NCI-H1694 (cell line): ENCODE measurements around the gene ZPR1.
A peak's percentile ranks its signal among the peaks of the same experiment; 100 is the strongest.

Experiments used
- DNase-seq: peaks from one replicate; lab custom pipeline; 2025; lab: John Stamatoyannopoulos, UW

Gene ZPR1

DNA sequence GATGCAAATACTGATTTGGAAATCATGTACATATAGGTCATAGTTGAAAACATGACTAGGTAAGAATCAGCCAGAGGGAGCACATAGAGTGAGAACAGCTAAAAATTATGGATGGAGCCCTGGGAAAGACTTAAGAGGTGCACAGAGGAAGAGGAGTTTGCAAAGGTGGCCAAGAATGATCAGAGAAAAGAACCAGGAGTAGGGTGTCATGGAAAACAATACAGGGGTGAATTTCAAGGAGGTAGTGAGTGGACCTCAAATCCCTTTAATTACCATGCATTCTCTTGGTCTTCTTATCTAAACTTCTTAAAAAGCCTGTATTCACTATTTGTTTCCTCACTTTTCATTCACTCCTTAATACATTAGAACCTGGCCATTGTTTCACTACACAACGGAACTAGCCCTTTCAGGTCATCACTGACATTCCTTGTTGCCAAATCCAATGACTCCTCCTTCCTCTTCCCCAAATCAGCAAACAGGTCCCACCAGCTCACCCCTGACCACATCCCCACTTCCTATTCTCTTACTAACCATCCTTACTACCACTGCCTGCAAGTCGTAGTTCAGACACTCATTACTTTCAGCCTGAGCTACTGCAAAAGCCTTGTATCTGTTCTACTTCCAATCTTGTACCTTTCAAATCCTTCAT lies 37.6 kb downstream of the ZPR1 start:
- DNase-seq = no peak

- DNase-seq = no peak
Measured at GRCh38 chr11:116742104-116742503, 45.7 kb downstream of the ZPR1 start.

DNA sequence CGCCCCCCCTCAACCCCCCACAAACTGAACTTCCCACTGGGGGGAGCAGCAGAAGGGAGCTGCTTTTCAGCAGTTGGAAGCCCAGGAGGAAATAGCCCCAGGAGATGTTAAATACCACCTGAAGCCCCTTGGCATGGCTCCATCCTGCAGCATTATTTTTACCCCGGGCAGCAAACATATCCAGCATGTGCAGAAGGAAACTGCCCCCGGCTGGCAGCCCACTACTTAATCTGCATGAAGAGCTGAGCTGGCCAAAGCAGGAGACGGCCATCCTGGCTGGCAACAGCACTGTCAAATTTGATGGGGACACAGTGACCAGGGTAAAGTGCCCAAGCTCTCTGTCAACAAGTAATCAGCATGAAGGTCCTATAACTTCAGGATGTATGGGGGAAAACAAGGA lies 47.1 kb downstream of the ZPR1 start:
- no peak for DNase-seq

DNA sequence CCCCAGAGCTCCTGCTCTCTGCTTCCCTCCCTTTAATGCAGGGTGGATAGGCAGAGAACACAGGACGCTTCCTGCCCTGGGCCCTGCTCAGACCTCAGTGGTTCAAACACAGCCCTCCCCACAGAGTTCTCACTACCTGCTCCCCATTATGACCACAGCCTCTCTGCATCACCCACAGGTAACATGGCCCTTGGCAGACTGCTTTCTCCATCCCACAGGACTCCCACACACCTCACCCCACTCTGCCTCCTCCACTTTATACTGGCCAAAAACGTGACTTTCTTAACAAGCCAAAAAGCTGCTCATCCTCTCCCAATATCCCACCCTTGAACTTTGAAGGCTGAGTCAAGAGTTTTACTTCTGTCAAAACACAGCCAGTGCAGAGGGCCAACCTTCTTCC lies 48.8 kb downstream of the ZPR1 start:
- DNase-seq = no peak

GRCh38 chr11:116736763-116737162 lies 51.1 kb downstream of the ZPR1 start:
- no peak for DNase-seq

DNA sequence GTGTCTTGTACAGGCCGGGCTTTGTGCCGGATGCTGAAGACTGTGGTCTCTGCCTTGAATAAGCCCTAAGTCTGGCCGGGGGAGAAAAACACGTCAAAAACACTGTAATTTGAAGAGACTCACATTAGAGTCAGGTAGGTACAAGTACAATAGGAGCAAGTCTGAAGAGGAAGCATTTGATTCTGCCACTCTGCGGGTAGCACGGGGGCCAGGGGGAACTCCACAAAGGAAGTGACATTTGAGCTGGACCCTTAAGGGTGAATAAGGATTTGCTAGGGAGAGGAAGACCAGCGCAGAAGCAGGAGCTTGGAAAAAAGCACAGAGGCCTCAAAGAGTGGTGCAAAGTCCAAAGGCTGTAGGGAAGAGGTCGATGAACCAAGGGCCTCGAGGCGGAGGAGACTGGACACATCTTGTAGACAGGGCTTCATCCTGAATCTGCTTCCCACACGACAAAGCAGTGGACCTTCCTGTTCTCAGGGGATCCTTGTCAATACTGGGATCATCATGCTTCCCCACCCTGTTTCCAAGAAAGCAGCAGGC lies 53.8 kb downstream of the ZPR1 start:
- no peak for DNase-seq

- no peak for DNase-seq
Measured at GRCh38 chr11:116733043-116733755, 54.6 kb downstream of the ZPR1 start.

GRCh38 chr11:116732271-116733042 lies 55.4 kb downstream of the ZPR1 start:
- peak; percentile 3 for DNase-seq

GRCh38 chr11:116731821-116732220 lies 56.0 kb downstream of the ZPR1 start:
- DNase-seq = no peak

DNA sequence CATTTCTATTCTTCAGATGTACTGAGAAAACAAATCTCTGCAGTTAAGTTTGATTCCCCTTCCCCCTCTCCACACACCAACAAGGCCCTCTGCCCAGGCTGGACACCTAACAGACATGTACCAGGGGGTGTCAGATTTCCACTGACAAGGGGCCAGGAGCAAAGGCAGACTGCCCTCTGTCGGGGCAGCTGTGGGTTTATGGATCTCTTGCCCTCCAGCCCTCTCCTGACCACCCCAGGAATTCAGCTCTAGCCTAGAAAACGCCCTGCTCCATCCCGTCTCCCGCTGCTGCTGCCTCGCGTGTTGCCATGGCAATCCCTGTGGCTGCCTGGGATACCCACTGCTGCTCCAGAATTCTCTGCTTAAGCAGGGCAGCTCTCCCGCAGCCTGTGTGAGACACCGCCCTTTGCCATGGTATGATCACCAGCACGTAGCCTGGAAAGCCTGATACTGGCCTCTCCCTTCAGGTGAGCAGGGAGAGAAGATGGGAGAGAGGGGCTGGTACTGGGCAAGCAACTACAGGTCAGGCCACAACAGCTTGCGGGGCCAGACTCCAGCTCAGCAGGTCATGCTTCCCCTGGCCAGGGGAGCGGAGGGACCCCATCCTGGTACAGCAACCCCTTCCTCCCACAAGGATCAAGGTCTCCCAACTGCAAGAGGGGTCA lies 56.6 kb downstream of the ZPR1 start:
- no peak for DNase-seq

DNA sequence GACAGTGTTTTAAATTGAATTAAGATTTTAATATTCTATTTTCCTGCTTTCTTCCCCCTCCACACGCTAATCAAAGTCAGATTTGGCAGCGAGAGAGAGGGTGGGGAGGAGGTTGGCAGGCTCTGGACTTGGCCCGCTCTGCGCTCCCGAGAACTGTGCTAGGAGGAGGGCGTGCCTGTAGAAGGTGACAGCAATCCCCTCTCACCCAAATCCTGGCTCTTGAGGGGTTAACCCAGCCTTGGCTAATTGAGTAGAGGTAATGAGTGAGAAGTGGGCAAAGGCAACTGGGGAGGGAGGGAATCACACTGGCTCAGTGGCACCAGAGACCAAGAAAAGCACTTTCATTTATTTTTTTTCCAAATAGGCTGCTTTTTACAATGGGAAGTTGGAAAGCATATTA lies 57.2 kb downstream of the ZPR1 start:
- DNase-seq = no peak

DNA sequence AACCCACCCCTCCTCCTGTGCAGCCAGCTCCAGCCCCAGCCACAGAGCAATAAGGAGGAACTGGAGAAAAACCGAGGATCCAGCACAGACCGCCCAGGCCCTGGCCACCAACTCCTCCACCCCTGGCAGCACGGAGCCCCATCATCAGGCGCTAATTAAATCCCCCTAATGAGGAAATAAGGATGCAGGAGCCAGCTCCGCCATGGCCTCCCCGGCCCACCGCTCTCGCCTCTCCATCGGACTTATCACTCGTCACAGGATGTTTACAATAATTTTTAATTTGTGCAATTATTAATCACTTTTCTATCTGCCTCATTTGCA lies 57.6 kb downstream of the ZPR1 start:
- DNase-seq = no peak

DNA sequence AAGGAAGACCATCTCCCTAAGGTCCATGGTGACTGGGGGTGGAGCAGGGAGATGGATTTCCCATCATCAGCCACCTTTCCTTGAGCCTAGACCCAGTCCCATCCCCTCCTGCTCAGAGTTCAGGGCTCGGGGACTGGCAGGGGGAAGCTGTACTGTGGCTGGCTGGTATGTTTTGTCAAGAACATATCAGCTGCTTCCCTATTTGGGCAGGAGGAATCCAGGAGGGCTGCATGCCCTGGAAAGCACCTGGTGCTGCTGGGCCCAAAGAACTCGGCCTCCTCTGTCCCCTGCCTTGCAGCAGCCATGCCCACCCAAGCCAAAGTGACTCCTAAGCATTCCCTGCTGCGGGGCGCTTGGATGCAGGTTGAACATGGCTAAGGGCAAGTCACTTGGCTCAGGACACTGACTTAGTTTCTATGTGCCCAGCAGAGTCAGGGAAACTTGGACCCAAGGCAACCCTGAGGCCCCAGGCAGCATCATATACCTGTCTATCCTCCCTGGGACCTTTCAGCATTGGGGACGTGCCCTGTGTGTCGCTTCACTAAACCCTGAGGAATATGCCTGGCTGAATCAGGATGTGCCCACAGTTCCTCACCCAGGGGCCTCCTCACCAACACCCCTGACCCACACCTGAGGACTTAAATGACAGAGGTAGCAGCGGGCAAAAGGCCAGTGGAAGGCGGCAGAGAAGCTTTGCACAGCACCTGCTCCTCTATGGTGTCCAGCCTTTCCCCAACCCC lies 58.2 kb downstream of the ZPR1 start:
- DNase-seq = no peak

DNA sequence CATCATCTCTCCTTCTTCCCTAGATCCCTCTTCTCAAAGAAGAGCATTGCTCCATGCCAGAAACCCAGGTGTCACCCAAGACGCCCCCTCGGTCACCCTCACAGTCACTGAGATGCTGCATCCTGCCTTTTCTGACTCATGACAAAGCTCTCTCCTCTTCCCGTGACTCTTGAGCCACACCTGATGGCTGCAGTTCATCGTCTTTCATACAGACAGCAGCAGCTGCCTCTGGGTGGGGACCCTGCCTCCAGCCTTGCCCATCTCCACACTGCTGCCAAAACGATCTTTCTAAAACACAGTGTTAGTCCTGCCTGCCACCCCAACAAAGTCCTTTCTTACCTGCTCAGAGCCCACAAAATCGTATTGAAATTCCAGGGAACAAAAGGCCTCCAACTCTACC lies 59.8 kb downstream of the ZPR1 start:
- DNase-seq = no peak

- DNase-seq = no peak
Measured at GRCh38 chr11:116725434-116726221, 62.2 kb downstream of the ZPR1 start.

DNA sequence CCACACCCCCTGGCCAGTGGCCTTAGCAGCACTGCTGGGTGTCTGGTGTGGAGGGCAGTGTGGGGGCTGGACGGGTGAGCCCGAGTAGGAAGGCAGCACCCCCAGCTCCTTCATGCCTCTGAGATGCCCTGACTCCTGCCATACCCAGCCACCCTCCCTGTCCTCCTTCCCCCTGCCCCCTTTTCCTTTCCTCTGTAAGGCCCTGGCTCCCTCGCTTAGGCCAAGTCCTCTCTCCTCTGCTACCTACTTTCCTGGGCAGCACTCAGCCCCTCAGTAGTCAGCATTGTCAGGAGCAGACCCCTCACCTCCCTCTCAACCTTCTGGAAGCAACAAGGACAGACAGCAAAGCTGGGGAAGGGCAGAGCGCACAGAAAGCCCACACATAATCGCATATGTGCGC lies 63.0 kb downstream of the ZPR1 start:
- no peak for DNase-seq
